Tibial nerve (tissue), 4 donors: Measurements from ENCODE around the gene NRG2. TPM values are rescaled to one million over a fixed set of nuclear protein-coding genes. Genes with fewer than 3 reads are reported as not detected.

Source experiments
- DNase-seq, 2 donors: peaks; one replicate each; pipeline ENCODE4 v3.0.0-alpha.2; 2019; ENCODE audit warnings: low spot score in 2 of 2
- H3K27ac ChIP-seq, 4 donors: fragments of 200-600 bp; sonication (generic) in 3 of 4; one replicate each; pipeline ENCODE4 v1.5.1; 2017 to 2019; ENCODE audit warnings: mild to moderate bottlenecking in 1 of 4
- H3K27me3 ChIP-seq, 2 donors: fragments of 200-600 bp; sonication (generic) in 1 of 2; one replicate each; pipeline versions ENCODE4 v1.5.1 to v1.6.0; 2017 to 2019
- H3K36me3 ChIP-seq, 3 donors: fragments of 200-600 bp; sonication (generic); one replicate each; pipeline ENCODE4 v1.5.1; 2018 to 2019
- H3K4me1 ChIP-seq, 4 donors: fragments of 200-600 bp; sonication (generic) in 3 of 4; one replicate each; pipeline ENCODE4 v1.5.1; 2017 to 2019
- H3K4me3 ChIP-seq, 4 donors: fragments of 200-600 bp; sonication (generic) in 3 of 4; one replicate each; pipeline ENCODE4 v1.5.1; 2017 to 2019; ENCODE audit warnings: mild to moderate bottlenecking in 1 of 4, moderate library complexity in 1 of 4
- H3K9me3 ChIP-seq, 4 donors: fragments of 200-600 bp; sonication (generic) in 3 of 4; one replicate each; pipeline ENCODE4 v1.5.1; 2017 to 2019
- CTCF ChIP-seq, 5 experiments: fragments of 200-600 bp in 3 of 5; fragments of 450-650 bp in 2 of 5; sonication (generic) in 3 of 5; IDR thresholded peaks; one replicate each; pipeline ENCODE4 v1.5.1; 2016 to 2019; ENCODE audit warnings: antibody characterized with exemption in 5 of 5, mild to moderate bottlenecking in 3 of 5, moderate library complexity in 2 of 5
- EP300 ChIP-seq, 2 donors: sonication (generic); formaldehyde crosslinking; IDR thresholded peaks; one replicate each; pipeline ENCODE4 v1.6.1; 2017; ENCODE audit warnings: antibody characterized with exemption in 2 of 2, mild to moderate bottlenecking in 1 of 2
- POLR2A ChIP-seq, 2 donors: fragments of 450-650 bp; IDR thresholded peaks; one replicate each; pipeline ENCODE4 v1.6.1; 2017; ENCODE audit warnings: antibody characterized with exemption in 2 of 2, mild to moderate bottlenecking in 2 of 2, moderate library complexity in 2 of 2
- WGBS, 2 donors: methylation state at CpG; one replicate each; pipeline ENCODE4 v1.1.5; 2018; 5-methylcytosine and 5-hydroxymethylcytosine counted together
- total RNA-seq, 4 donors: library from RNA; depleted of rRNA; stranded (reverse); fragments of >200 nt; gene quantifications; one replicate each; pipeline ENCODE4 v1.1.0, GENCODE V29; 2016

NRG2 gene
- total RNA-seq, 4 donors from 2014 or later, result 2.0 to 5.1 (median 3.4) TPM

- DNase-seq, result no peak
- peaks cover 0 to 5% (median 1%) of the 10 kb centered on the region in 4 donors for H3K4me1 ChIP-seq
- TF ChIP-seq EP300 (IDR thresholded peaks at IDR 0.05) (no peak), POLR2A (IDR thresholded peaks at IDR 0.05) (no peak), CTCF (IDR thresholded peaks at IDR 0.05) (no peak)
- H3K36me3 ChIP-seq, result no peaks in the 10 kb centered on the region
- H3K27ac ChIP-seq, result no peak overlapping the region
- no peaks in the 10 kb centered on the region for H3K9me3 ChIP-seq
- whole genome bisulfite sequencing, 2 donors, result 93 to 94% methylated on average over 2 of the region's 2 CpGs
- H3K27me3 ChIP-seq, result no peaks in the 10 kb centered on the region
- H3K4me3 ChIP-seq, result no peak overlapping the region
These were observed 10.8 kb downstream of the NRG2 start for GRCh38 chr5:140032296-140032695.

- H3K9me3 ChIP-seq, result no peaks in the 10 kb centered on the region
- no peaks in the 10 kb centered on the region for H3K36me3 ChIP-seq
- no peak overlapping the region for H3K27ac ChIP-seq
- WGBS, 2 donors, result 90 to 96% methylated on average over 2 of the region's 2 CpGs
- no peak overlapping the region for H3K4me3 ChIP-seq
- no peak for DNase-seq
- no peaks in the 10 kb centered on the region for H3K27me3 ChIP-seq
- no peaks in the 10 kb centered on the region for H3K4me1 ChIP-seq
- TF ChIP-seq POLR2A (IDR thresholded peaks at IDR 0.05), result no peak
- TF ChIP-seq CTCF (IDR thresholded peaks at IDR 0.05), result no peak
- no peak for TF ChIP-seq EP300 (IDR thresholded peaks at IDR 0.05)
These were observed 15.3 kb downstream of the NRG2 start for GRCh38 chr5:140027807-140028206.

GRCh38 chr5:140025736-140026135, 17.4 kb downstream of the NRG2 start:
- Histone ChIP-seq H3K9me3 (no peaks in the 10 kb centered on the region), H3K36me3 (no peaks in the 10 kb centered on the region), H3K4me1 (peaks cover 0 to 8% (median 4%) of the 10 kb centered on the region in 4 donors), H3K27ac (no peak overlapping the region), H3K4me3 (no peak overlapping the region), H3K27me3 (no peaks in the 10 kb centered on the region)
- DNase-seq, result no peak
- 63 to 66% methylated on average over 3 of the region's 3 CpGs for WGBS, 2 donors
- TF ChIP-seq CTCF (IDR thresholded peaks at IDR 0.05) (no peak), POLR2A (IDR thresholded peaks at IDR 0.05) (no peak), EP300 (IDR thresholded peaks at IDR 0.05) (no peak)

- no peak for DNase-seq
- Histone ChIP-seq H3K4me1 (peaks cover 0 to 13% (median 5%) of the 10 kb centered on the region in 4 donors), H3K36me3 (no peaks in the 10 kb centered on the region), H3K27me3 (no peaks in the 10 kb centered on the region), H3K27ac (no peak overlapping the region), H3K9me3 (no peaks in the 10 kb centered on the region), H3K4me3 (no peak overlapping the region)
- WGBS, 2 donors, result 46 to 61% methylated on average over 1 of the region's 1 CpG
- TF ChIP-seq POLR2A (IDR thresholded peaks at IDR 0.05) (no peak), EP300 (IDR thresholded peaks at IDR 0.05) (no peak), CTCF (IDR thresholded peaks at IDR 0.05) (no peak)
These were observed 18.2 kb downstream of the NRG2 start for GRCh38 chr5:140024928-140025327.

- Histone ChIP-seq H3K36me3 (no peaks in the 10 kb centered on the region), H3K9me3 (no peaks in the 10 kb centered on the region), H3K27me3 (no peaks in the 10 kb centered on the region), H3K27ac (no peak overlapping the region), H3K4me3 (no peak overlapping the region), H3K4me1 (peaks cover 0 to 13% (median 5%) of the 10 kb centered on the region in 4 donors)
- DNase-seq, result no peak
- 85 to 87% methylated on average over 6 of the region's 6 CpGs for WGBS, 2 donors
- no peak for TF ChIP-seq EP300 (IDR thresholded peaks at IDR 0.05)
These were observed 19.4 kb downstream of the NRG2 start for GRCh38 chr5:140023611-140024191.
